Measurements from ENCODE around the gene SAT1. TPM values are rescaled to one million over a fixed set of nuclear protein-coding genes. Genes with fewer than 3 reads are reported as not detected.
A peak's percentile ranks its signal among the peaks of the same experiment; 100 is the strongest.
"Not testable (repeated sequence)": the region's sequence is repeated elsewhere in the genome, so short reads cannot be mapped to it uniquely, and the experiment has no call there.

The SAT1 gene
- 28.7 TPM for polyA plus RNA-seq (2013, experiment 1 of 2; ENCODE audit: insufficient read length)
- polyA plus RNA-seq (2013, experiment 2 of 2; ENCODE audit: insufficient read length) = 30.6 TPM

DNA sequence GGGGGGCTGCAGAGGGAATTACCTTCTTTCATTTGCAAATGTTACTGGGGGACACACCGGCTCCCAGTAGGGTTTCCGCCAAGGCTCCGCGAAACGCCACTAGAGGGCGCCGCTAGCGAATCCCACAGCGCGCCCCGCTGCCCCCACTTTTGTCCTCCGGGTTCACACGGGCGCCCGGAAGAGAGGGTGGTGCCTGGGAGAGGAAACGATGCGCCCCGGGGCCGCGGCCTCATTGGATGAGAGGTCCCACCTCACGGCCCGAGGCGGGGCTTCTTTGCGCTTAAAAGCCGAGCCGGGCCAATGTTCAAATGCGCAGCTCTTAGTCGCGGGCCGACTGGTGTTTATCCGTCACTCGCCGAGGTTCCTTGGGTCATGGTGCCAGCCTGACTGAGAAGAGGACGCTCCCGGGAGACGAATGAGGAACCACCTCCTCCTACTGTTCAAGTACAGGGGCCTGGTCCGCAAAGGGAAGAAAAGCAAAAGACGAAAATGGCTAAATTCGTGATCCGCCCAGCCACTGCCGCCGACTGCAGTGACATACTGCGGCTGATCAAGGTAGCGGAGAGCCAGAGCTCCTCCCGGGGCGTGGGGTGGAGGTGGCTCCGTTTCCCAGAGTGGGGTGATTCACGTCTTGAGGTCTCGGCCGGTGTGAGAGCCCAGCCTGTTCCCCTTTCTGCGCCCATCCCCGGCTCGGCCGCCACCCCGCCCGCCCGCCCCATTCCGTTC, at the start of gene SAT1:
SAT1 (plus strand) TSS at position 311 of the 726 bp plus-strand sequence; CDS start at position 490, 179 bp downstream.
- peak; percentile 96 for DNase-seq

DNA sequence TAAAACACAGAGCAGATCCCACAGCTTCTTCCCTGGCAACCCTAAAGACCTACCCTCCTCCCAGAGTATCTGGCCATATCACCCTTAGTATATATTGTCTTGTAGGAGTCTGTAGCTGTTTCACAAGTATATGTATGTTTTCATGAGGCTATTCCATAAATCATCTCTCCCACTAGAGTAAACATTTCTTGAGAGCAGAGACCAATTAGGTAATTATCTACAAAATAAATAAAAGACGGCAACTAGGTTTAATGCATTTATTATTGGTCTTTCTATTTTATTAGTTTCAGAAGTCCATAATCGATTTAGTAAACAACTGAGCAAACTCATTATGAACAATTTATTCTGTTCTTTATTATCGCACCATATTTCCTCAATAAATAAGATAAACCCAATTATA, 46.9 kb upstream of the SAT1 start:
- no peak for DNase-seq

DNA sequence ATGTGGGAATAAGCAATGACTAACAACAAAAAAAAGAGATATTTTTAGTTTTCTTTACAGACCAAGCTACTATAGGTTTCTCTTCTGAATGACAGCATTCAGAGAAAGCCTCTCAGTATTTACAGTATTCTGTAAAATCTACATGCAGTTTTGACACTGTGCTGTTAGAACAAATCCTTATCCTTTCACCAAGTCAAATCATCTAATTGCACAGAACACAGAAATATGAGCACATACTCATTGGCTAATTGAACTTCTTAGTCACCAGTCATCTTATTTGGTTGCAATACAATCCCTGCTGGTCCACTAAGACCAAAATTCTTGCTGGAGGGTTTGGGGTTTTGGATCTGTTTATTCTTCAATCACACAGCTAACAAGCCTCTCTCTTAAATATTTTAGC, 45.6 kb upstream of the SAT1 start:
- peak; percentile 2 for DNase-seq

DNA sequence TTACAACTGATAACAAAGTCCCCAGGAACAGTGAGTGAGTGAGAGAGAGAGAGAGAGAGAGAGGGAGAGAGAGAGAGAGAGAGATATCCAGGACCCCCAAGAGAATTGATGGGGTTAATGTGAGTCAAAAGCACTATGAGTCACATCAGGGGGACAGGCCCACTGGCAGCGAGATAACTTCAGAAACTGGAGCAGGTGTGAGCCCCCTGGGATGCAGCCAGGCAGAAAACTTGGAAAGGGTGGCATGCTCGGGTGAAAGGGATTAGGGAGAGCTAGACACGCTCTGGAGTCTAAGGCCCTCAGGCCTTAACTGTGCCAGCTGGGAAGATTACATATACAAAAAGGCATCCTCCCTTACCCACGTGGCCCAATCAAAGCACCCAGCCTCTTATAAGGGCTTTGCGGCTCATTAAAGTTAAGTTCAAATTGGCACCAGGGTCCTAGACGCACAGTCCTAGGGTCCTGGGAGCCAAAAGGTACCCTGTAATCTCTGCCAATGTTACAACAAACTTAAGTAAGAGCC, 40.7 kb upstream of the SAT1 start:
- peak; percentile 77 for DNase-seq

DNA sequence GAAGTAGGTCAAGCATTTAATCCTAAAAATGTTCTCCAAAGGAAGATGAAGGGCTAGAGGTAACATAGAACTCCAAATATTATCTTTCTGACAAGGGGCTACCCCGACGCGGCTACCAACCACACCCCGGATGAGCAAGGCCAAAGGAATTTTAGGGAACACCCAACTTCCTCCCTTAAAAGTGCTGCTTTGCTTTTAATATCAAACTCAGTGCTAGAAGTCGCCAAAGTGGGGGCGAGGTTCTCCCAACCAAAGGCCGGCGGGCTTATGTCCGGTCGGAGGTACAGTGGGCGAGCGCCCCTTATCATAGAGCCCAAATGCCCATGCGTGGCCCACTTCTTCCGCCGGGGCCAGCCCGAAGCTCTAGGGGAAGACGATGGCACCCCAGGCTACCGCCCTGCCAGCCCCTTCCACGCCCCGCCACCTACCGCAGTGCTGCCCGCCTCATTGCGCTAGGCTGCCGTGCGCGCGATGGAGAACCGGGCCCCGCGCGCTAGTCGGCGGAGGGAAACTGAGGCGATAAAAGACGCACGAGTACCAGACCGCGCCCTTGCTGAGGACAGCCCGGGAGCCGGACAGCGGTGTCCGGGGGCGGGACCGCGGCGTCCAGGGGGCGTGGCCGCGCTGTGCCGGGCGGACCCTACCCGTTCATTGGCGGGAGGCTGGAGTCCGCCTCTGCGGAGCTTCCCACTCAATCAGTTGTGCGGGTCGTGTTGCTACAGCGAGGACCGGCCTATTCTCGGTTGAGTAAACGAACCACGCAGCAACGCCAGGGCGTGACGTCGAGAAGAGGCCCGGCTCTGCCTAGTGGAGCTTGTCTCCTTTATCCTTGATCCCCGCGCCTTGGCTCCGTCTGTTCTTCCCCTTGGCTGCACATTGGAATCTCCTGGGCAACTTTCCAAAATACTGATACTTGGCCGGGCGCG, 40.0 kb upstream of the SAT1 start, which contains the start of gene ACOT9:
ACOT9 (minus strand) TSS at position 580 of the 926 bp plus-strand sequence; CDS start at position 448, 132 bp downstream.
- DNase-seq = peak; percentile 93

DNA sequence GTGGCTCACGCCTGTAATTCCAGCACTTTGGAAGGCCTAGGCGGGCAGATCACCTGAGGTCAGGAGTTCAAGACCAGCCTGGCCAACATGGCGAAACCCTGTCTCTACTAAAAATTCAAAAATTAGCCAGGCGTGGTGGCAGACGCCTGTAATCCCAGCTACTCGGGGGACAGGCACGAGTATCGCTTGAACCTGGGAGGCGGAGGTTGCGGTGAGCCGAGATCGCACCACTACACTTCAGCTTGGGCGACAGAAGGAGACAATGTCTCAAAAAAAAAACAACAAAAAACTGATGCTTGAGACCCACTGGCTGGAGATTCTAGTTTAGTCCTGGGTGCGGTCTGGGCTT, 39.4 kb upstream of the SAT1 start:
- not testable (repeated sequence) for DNase-seq

DNA sequence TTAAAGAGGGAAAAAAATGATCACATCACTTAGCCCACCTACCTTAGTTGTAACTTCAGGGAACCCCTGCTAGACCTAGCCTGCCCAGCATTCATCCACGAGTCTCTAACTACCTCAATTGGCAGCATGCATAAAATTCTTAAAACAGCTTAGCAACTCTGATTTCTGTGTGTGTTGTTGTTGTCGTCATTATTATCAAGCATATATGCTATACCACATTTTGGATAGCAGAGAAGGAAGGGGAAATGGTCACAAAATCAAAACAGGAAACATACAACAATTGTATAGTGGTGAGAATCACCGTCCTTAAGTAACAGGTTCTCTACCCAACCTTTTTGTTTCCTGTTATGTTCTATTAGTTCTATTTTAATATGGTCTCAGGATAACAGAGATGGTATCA, 37.2 kb upstream of the SAT1 start:
- no peak for DNase-seq

DNA sequence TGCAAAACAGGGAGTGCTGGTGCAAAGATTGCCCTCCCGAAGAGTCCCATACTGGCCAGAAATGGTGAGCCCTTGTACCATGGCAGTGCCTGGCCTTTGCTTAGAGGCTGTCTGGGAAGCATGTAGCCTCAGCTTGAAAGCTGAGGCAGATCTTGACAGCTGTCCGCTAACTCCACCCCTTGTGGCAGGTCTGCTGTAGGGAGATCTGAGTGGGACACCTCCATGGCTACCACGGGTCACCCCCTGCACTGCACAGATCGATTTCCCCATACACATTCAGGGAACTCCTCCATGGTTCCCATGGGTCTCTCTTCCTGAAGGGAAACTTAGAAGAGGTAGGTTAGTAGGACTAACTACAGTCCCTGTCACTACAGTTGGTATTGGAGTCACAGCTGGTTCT, 33.8 kb upstream of the SAT1 start:
- DNase-seq = no peak

DNA sequence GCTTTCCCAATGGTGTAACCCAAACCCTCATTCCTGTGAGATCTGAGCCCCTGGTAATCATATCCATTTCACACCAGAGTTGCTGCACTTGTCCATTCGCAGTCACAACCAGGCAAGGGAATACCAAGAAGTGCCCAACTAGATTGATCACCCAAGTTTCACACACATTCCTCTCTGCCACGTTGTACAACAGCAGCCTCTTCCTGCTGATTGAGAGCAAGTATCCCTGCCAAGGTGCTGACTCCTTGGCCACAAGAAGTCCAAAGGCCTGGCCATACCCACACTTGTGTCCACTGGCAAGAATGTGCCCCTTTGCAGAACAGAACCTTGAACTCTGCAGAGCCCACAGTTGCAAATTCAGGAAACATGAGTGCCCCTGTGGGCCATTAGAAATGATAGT, 33.4 kb upstream of the SAT1 start:
- no peak for DNase-seq

DNA sequence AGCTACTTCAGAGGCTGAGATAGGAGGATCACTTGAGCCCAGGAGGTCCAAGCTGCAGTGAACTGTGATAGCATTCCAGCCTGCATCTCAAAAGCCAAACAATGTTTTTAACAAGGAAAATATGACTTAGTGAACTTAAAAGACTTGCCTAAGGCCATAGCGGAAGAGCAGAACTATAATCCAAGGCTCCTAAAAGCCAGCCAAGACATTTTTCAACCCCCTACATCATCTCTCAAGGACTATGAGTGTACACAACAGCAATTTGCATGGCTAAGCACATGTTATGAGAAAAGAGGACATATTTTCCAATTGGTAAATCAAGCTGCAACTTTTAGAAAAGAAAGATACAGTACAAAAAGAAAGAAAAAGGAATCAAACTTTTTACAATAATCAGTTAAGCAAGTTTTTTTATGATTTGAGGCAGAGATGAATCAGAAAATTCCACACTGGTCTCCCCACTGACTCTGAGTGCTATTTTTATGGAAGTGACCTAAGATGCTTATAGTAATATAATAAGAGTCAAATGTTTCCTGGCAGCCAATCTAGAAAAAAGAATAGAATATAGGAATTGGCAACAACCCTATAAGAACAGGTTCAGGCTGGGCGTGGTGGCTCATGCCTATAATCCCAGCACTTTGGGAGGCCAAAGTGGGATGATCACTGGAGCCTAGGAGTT, 30.1 kb upstream of the SAT1 start:
- DNase-seq = peak; percentile 71

DNA sequence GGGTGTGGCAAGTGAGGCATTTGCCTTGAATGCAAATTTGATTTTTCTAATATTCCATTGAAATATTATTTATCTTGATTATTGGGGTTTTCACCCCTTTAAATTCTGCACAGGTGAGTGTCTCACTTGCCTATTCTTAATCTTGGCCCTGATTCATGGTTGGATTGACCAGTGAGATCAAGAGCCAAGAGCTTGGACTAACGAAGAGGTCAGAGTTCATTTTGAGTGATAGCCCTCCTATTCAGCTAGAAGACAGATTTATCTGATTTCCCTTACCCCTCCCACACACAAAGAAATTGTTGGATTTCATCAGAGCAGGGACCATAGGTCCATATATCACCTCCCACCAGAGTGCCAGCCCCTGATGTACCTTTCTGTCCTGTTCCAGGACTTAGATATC, 28.3 kb upstream of the SAT1 start:
- DNase-seq = no peak

DNA sequence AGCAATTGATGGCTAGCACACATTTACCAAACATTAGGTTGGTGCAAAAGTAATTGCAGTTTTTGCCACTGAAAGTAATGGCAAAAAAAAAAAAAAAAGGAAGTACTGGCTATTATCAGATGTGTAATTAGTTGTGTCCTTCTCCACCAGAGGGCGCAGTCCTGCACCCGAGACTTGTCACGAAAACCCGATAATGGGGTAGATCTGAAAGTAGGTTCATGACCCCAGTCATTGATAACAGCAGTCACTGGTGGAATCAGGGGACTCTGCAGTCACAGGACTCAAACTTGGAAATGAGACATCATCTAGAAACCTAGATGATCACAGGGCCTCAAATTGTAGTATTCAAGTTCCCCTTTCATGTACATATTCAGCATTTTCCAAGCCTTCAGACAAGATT, 26.8 kb upstream of the SAT1 start:
- DNase-seq = peak; percentile 55

DNA sequence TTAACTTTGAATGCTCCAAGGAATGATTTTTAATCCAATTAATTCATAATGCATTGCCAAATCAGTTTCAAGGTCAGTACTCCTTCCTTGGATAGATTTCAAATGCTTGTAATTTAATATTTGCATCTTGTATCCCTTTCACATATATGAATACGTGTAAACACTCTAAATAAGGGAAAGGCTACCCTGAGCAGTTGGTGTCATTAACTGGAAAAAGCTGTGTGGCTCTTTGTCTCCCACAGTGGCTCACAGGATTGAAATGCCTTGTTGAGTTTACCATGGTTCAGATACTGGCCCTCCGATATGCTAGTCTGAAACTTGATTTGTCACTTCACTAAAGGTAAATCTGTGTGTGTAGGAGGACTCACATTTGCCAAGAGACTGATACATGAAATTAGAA, 23.2 kb upstream of the SAT1 start:
- no peak for DNase-seq

DNA sequence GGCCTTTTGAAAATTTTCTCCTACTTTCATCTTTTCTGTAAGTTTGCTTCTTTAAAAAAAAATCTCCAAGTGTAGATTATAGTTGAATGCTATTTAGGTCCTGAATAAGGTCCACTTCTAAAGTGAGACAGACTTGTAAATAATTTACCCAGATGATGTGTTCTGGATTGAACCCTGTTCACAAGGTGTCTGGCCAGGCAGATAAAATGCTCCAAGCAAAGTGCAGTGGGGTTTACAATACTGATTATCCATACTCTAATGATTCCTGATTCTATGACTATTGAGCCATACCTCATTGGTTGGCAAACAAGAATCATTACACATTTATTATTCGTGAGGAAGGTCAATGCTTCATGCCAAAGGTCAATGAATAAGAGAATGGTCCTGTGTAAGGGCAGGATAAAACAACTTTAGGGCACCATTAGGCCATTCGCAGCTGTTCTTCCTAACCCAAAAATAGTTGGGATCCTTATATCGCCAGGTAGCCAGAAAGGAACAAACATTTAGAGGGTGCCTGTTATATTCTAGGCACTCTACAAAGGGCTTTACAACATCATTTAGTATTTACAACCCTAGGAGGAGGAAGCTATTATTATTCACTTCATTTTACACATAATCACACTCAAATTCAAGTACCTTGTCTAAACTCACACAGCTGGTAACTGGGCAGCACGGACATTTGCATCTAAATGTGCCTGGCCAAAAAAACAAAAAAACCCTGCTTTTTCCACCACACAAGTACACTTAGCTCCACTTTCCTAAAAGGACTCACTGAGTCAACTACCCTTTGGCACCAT, 18.6 kb upstream of the SAT1 start:
- DNase-seq = no peak

DNA sequence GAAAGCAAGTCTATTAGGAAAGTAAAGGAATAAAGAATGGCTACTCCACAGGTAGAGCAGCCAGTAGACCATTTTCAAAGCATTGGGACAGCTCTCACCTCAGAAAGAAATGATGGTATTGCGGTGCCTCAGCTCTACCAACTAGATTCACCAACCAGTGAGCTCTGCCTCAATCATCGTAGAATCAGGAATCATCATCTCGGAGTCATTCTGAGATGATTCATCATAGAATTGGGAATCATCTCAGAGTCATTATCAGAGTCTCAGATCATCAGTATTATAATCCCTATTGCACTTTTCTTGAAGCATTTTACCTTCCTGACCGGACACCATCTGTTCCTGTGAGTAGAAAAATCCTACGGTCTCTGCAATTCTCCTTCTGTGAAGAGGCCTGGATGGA, 17.5 kb upstream of the SAT1 start:
- DNase-seq = no peak

DNA sequence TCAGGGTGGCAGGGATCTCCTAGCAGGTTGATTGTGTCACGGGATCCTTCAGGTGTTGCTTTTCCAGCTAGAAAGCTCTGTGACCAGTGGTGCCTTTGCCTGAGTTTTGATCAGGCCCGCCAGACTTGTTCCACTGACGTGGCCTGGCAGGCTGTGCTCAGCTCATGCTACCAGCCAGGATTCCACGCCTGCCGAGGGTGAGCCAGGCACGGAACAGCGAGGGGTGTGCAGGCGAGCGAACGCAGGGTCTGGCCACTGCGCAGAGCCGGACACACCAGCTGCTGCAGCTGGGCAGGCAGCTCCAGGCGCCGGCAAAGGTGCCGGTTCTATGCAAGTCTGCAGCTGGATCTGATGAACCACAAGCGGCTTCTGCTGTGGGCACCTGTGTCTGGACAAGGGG, 17.1 kb upstream of the SAT1 start:
- DNase-seq = no peak

DNA sequence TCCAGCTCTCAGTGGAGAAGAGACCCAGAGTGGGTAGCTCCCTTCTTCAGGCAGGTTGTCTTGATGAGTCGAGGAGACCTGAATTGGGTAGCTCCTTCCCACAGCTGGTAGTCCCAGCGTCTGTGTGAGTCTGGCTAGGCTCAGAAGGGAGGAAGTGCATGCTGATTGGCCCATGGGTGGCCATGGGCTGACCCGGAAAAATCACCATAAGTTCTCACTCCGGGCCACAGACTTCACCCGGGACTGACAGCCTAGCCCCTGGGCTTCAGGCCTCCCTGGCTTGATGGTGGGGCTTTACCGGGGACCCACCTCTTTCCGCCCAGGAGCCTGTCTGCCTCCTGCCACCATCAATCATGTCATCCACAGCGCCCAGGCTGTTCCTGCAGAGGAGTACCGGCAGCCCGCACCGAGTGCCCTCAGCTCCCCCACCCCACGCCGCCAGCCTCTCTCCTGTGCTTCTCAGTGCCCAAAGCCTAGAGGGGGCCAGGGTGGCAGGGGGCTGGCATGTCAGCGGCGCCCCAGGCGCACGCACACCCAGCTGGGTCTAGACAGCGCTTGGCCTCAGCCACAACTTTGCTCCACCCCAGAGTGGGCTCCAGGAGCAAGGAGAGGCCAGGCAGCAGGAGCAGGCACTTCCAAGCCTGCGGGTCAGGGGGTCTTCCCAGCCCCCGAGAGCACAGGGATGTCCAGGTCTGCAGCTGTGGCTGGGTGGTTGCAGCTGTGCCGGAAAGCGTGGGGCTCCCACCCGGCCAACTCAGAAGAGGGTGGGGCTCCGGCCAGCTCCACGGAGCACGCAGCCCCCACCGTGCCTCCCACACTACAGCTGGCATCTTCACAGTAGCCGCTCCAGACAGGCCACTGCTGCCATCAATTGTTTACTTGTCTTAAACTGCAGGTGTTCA, 16.1 kb upstream of the SAT1 start:
- no peak for DNase-seq

DNA sequence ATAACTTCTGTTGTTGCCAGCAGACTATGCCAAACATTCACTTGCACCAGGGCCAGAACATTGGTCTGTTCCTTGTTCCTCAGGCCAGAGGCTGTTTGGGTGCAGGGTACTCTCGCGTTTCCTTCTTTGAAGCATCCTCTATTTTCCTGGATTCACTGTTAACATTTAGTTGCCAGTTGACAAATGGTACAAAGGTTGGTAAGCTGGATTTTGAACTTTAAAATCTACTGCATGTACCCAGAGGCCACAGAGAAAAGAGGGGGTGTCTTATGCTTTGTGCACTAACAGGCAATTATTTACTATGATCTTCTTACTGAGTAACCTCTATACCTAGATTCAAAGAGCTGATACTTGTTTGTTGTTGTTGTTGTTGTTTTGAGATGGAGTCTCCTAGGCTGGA, 12.8 kb upstream of the SAT1 start:
- DNase-seq = no peak

DNA sequence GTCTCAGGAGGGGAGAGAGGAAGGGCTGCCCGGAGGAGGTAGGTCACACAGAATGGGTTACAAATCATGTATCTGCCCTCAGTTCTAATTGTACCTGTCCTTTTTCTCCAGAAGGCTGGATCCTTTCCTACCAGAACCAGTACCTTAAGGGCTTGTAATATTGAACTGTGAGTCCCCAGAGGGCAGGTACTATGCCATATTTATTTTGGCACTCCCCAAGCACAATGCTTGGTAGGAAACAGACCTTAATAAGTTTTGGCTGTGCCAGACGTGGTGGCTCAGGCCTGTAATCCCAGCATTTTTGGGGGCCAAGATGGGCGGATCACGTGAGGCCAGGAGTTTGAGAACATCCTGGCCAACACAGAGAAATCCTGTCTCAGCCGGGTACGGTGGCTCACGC, 11.9 kb upstream of the SAT1 start:
- not testable (repeated sequence) for DNase-seq

DNA sequence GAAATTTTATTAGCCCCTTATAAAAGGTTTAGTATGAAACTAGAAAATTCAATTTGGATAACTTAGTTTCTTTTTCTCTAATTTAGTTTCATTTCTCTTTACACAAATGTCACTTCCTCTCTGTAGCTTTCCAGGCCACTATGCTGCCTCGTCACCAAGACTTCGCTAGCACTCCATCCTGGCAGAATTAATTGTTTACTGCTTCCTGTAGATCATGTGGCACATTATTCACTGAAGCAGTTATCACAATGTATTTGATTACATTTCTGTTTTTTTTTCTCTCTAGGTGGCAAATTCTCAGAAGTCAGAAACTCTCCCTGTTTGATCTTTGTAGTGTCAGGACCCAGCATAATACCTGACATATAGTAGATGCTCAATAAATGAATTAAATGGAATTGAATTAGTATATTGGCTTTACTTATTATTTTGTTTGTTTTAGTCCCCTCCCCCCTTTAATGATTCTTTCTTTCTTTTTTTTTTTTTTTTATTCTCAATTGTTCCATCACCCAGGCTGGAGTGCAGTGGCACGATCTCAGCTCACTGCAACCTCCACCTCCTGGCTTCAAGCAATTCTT, 9.3 kb upstream of the SAT1 start:
- DNase-seq = no peak

DNA sequence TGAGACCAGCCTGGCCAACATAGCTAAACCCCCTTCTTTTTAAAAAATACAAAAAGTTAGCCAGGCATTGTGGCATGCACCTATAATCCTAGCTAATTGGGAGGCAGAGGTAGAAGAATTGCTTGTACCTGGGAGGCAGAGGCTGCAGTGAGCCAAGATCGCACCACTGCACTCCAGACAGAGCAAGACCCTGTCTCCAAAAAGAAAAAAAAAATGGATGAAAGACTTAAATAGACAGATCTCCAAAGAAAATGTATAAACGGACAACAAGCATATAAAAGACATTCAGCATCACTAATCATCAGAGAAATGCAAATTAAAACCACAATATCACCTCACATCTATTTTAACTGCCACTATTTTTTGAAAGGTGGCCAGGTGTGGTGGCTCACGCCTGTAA, 6.6 kb upstream of the SAT1 start:
- DNase-seq = no peak
